Nephron (organoid): ENCODE results near the gene ADAMTS15.

ENCODE experiments used
- H3K27ac Mint-ChIP-seq, 3 experiments: 2 replicates each; pipeline ENCODE4 v1.8.0; 2020; ENCODE audit warnings: mixed read lengths in 3 of 3, mild to moderate bottlenecking in 2 of 3, moderate library complexity in 1 of 3
- H3K27me3 Mint-ChIP-seq: 2 replicates; pipeline ENCODE4 v1.8.0; 2021; ENCODE audit warnings: low read depth, mild to moderate bottlenecking, moderate library complexity, mixed read lengths
- H3K36me3 Mint-ChIP-seq: 2 replicates; pipeline ENCODE4 v1.8.0; 2020; ENCODE audit warnings: low read depth, mixed read lengths
- H3K4me1 Mint-ChIP-seq: 2 replicates; pipeline ENCODE4 v1.8.0; 2020; ENCODE audit warnings: mixed read lengths
- H3K4me3 Mint-ChIP-seq, 3 experiments: 2 replicates each; pipeline ENCODE4 v1.8.0; 2020; ENCODE audit warnings: mild to moderate bottlenecking in 3 of 3, mixed read lengths in 3 of 3, moderate library complexity in 2 of 3
- H3K9me3 Mint-ChIP-seq: 2 replicates; pipeline ENCODE4 v1.8.0; 2020; ENCODE audit warnings: mixed read lengths
- CTCF ChIP-seq, 3 experiments: fragments of 200-600 bp; sonication (generic); IDR thresholded peaks; one replicate each; pipeline ENCODE4 v1.5.0; 2021; ENCODE audit warnings: antibody characterized with exemption in 3 of 3; ENCODE audit not compliant: unreplicated experiment in 3 of 3

Gene ADAMTS15

GRCh38 chr11:130420478-130421198 is 27.8 kb upstream of the ADAMTS15 start:
- H3K4me1 Mint-ChIP-seq, result peaks cover 25% of the 10 kb centered on the region
- no peak for TF ChIP-seq CTCF (IDR thresholded peaks at IDR 0.05; ENCODE audit: unreplicated experiment in 3 of 3)
- no peaks in the 10 kb centered on the region for H3K9me3 Mint-ChIP-seq
- no peaks in the 10 kb centered on the region for H3K36me3 Mint-ChIP-seq
- H3K27me3 Mint-ChIP-seq, result peaks cover 57% of the 10 kb centered on the region
- H3K27ac Mint-ChIP-seq, result no peak overlapping the region
- no peak overlapping the region for H3K4me3 Mint-ChIP-seq

- H3K27ac Mint-ChIP-seq, result no peak overlapping the region
- H3K27me3 Mint-ChIP-seq, result peaks cover 60% of the 10 kb centered on the region
- no peak overlapping the region for H3K4me3 Mint-ChIP-seq
- H3K9me3 Mint-ChIP-seq, result no peaks in the 10 kb centered on the region
- H3K4me1 Mint-ChIP-seq, result peaks cover 21% of the 10 kb centered on the region
- no peak for TF ChIP-seq CTCF (IDR thresholded peaks at IDR 0.05; ENCODE audit: unreplicated experiment in 3 of 3)
- no peaks in the 10 kb centered on the region for H3K36me3 Mint-ChIP-seq
Observed at GRCh38 chr11:130421199-130421585, 27.3 kb upstream of the ADAMTS15 start.

GRCh38 chr11:130421697-130422096 is 26.7 kb upstream of the ADAMTS15 start:
- H3K27me3 Mint-ChIP-seq, result peaks cover 60% of the 10 kb centered on the region
- H3K36me3 Mint-ChIP-seq, result no peaks in the 10 kb centered on the region
- H3K4me3 Mint-ChIP-seq, result no peak overlapping the region
- peaks cover 18% of the 10 kb centered on the region for H3K4me1 Mint-ChIP-seq
- TF ChIP-seq CTCF (IDR thresholded peaks at IDR 0.05; ENCODE audit: unreplicated experiment in 3 of 3), result no peak
- H3K9me3 Mint-ChIP-seq, result no peaks in the 10 kb centered on the region
- no peak overlapping the region for H3K27ac Mint-ChIP-seq

GRCh38 chr11:130422251-130422995 is 26.0 kb upstream of the ADAMTS15 start:
- TF ChIP-seq CTCF (IDR thresholded peaks at IDR 0.05; ENCODE audit: unreplicated experiment in 3 of 3), result no peak

GRCh38 chr11:130423541-130424142 is 24.8 kb upstream of the ADAMTS15 start:
- Mint-ChIP-seq H3K27me3 (peaks cover 64% of the 10 kb centered on the region), H3K27ac (no peak overlapping the region), H3K4me3 (no peak overlapping the region), H3K4me1 (peaks cover 23% of the 10 kb centered on the region), H3K9me3 (no peaks in the 10 kb centered on the region), H3K36me3 (no peaks in the 10 kb centered on the region)
- no peak for TF ChIP-seq CTCF (IDR thresholded peaks at IDR 0.05; ENCODE audit: unreplicated experiment in 3 of 3)

More at GRCh38 chr11:130422251-130422995, 26.0 kb upstream of the ADAMTS15 start:
- Mint-ChIP-seq H3K4me3 (no peak overlapping the region), H3K4me1 (peaks cover 23% of the 10 kb centered on the region), H3K36me3 (no peaks in the 10 kb centered on the region), H3K9me3 (no peaks in the 10 kb centered on the region), H3K27ac (no peak overlapping the region), H3K27me3 (peaks cover 67% of the 10 kb centered on the region)
